Forelimb muscle (tissue), 1 donor: Measurements from ENCODE around the gene VKORC1. TPM values are rescaled to one million over a fixed set of nuclear protein-coding genes. Genes with fewer than 3 reads are reported as not detected.
"Not testable (repeated sequence)": the region's sequence is repeated elsewhere in the genome, so short reads cannot be mapped to it uniquely, and the experiment has no call there.

Experiments used
- DNase-seq: peaks from one replicate; pipeline ENCODE4 v3.0.0-alpha.2; 2013; ENCODE audit warnings: low read depth
- polyA plus RNA-seq: library from polyadenylated mRNA; unstranded; fragments of 120-200 nt; gene quantifications from one replicate; pipeline ENCODE4 v1.2.1, GENCODE V29; 2013; ENCODE audit not compliant: insufficient read length

VKORC1 gene
- polyA plus RNA-seq, result 61.3 TPM

DNA sequence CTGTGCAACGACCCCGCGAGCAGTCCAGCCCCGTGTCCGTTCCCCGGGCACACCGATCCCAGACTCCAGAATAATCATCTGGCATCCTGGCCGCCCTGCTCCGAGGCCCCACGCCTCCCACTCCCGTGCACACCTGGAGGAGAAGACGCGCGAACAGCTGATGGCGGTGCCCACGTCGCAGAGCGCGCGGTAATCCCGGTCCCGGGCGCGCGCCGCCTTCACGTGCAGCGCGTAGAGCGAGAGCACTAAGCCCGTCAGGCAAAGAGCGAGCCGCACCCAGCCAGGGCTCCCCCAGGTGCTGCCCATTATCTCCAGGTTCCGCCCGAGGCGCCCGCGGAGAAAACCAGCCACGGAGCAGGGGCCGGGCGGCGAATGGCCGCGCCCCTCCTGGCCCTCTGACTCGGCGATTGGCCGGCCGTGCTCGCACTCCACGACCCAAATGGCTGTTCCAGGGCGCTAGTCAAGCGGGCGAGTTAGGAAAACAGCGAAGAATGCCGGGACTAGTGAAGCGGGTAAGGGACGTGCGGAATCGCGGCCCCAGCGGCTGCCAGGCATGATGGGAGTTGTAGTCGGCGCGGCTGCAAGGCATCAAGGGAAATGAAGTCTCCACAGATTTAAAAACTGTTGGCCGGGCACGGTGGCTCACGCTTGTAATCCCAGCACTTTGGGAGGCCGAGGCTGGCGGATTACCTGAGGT is at the start of gene VKORC1:
Gene VKORC1 (minus strand): TSS at position 374 of the 697 bp plus-strand sequence. CDS start 68 bp downstream, at position 306.
- peak; percentile 88 for DNase-seq

DNA sequence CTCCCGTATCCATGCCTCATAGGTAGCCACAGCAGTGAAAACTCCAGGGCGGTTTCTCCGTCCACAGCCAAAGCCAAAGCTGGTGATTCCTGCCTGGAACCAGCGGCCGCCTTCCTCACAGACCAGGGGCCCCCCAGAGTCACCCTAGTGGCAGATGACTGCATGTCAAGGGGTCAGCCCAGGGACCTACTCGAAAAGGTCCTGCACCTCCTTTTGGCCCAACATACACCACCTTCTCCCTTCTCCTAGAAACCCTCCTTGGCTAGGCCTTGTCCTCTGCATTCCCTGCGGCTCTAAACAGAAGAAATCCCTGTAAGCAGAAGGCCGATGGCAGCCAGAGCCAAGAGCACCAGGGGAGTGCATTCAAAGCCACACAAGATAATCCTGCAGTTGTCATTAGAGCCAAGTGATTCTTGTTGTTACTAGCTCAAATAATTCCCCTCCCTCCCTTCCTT is 49.1 kb upstream of the VKORC1 start:
- DNase-seq, result no peak

DNA sequence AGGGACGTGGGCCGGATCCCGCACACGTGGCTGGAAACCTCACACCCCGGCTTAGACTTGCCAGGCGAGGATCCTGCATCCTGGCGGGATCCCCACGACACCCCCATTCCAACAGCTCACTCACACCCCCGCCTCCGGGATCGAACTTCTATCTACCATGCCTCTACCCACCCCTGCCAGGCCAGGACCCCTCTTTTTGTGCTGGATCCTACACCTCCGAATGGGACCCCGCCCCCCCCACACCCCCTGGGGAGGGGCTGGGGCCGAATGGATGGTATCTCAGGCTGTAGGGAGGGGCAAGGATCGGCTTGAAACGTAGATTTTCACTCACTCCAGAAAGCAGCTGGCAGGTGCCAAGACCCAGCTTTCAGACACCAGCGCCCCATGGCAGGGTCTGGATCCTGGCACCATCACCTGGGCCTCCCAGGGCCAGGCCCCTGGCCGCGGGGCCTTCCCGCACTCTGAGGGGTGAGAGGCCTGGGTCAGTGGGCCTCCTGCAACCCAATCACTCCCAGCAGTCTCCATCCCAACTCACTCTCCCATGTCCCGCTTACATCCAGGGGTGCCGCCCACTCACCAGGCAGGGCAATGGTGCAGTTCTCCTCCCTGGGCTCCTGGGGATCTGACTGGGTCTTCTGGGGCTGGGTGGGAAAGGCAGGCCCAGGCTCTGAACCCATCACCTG is 48.6 kb upstream of the VKORC1 start:
- no peak for DNase-seq

DNA sequence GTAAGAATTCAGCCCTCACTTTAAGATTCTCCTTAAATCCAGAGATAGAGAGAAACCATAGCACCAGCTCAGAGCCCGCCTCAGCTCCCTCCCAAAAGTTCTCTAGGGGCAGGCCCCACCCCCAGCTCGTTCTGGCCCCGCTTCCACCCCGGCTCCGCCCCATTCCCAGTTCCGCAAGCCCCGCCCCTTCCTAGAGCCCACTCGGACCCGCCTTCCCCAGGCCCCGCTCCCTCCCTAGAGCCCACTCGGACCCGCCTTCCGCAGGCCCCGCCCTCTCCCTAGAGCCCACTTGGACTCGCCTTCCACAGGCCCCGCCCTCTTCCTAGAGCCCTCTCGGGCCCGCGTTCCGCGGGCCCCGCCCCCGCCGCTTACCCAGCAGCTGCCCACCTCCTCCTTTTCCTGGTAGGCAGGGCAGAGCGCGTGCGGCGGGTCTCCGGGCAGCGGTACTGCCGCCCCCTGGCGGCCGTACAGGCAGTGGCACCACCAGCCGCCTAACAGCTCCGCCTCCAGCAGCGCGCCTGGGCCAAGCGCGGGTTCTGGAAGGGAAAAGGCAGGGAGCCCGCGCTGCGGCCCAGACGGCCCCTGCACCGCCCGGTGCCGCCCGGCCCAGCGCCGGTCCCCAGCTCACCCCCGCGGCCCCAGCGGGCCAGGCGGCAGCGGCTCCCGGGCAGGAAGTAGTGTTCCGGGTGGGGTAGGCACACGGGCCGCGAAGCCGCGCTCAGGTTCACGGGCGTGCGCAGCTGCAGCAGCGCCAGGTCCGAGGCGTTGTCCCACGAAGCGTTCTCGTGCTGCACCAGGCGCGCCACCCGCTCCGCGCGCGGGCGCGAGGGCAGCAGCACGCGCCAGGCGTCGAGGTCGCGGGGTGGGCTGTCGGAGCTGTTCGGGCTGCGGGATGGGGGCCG is 47.8 kb upstream of the VKORC1 start:
- peak; percentile 78 for DNase-seq

DNA sequence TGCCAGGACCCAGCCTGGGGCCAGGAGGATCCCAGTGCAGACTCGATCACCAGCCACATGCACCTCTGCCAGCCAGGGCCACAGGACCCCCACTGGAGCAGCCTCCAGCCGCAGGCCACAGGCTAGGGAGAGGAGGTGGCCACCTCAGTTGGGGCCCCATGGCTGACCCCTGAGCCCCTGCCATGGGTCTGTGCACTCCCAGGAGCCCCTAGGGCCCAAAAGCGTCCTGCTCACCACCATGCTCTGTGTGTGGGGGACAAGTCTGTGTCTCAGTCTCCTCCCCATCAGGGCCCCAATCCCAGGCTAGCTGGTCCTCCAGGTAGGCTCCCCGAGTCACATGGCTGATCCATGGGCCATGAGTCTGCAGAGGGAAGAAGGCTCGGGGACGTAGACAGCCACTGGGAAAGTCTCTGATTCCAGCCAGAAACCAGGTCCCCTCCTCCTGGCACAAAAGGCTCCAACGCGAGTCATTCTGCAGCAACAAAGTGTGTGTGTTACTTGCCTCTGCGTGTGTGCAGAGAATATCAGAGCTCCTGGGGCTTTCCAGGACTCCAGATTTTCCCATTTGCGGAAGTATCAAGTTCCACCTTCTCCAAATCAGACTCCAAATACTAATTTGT is 47.0 kb upstream of the VKORC1 start:
- peak; percentile 46 for DNase-seq

DNA sequence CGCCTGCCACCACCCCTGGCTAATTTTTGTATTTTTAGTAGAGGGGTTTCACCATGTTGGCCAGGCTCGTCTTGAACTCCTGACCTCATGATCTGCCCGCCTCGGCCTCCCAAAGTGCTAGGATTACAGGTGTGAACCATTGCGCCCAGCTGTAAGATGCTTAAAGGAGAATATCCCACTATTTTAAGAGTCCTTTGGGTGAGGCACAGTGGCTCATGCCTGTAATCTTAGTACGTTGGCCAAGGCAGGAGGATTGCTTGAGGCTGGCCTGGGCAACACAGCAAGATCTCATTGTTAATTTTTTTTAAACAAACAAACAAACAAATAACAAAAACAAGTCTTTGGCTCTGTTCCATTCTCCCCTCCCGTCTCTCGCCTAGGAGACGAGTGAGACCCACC is 46.5 kb upstream of the VKORC1 start:
- DNase-seq, result not testable (repeated sequence)

DNA sequence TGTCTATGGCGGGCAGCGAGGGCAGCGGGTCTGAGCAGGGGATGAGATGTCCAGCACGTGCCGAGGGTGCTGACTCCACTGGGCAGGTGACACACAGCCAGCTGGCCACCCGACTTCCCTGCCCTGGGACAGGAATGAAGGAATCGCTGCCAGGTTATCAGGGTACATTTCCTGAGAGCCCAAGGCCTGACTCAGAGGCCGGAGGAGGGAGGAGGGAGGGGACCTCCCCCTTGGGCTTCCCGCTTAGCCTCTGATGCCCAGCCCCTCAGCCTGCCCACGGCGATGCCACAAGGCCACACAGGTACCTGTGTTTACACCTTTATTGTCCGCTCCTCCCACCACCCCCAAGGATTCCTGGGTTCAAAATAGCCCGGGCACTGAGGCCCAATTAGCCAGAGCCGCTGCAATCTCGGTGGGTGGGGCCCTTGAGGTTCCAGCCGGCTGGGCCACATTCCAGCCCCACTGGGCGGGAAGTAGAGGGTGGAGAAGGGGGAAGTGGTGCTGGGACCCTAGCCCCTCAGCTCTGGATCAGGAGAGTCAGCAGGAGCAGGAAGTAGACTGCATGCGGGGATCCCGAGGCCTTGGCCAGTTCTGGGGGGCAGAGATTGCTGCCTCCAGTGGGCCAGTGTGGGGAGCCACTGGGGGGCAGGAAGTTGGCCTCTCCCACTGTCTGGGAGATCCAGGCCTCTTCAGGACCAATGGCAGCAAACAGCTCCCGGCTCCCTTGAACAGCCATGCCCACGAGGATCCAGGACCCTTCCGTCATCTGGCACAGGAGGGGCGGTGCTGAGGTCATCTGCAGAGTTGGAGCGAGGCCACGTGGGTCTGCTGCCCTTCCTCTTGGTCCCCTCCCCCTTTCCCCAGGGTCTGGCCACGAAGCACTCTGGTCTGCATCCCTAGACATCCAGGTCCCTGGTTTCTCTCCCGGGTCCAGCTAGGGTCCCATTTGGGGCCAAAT is 44.3 kb upstream of the VKORC1 start:
- no peak for DNase-seq

DNA sequence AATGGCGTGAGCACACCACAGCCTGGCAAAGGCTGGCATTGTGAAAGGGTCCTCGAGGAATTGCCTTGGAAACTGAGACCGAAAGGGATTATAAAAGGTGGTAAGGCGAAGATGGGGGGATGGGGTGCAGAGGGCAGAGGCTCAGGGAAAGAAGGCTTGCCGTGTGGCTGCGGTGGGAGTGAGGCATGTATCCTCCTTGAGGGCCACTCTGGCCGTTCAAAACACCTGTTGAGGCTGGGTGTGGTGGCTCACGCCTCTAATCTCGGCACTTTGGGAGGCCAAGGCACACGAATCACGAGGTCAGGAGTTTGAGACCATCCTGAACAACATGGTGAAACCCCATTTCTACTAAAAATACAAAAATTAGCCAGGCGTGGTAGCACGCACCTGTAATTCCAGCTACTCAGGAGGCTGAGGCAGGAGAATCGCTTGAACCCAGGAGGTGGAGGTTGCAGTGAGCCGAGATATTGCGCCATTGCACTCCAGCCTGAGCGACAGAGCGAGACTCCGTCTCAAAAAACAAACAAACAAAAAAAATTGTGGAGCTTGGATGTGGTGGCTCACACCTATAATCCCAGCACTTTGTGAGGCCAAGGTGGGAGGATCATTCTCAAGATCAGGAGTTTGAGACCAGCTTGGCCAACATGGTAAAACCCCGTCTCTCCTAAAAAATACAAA is 42.4 kb upstream of the VKORC1 start:
- not testable (repeated sequence) for DNase-seq

DNA sequence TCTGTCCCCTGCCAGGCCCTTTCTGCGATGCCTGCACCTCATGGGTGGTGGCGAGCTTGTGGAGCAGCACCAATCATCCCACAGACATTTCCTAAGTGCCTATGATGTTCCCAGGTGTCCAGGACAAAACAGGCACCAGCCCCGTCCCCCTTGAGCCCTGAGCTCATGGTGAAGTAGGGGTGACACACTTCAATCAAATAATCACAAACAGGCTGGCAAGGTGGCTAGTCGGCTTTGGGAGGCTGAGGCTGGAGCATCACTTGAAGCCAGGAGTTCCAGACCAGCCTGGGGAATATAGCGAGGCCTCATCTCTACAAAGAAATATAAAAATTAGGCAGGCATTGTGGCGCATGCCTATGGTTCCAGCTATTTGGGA is 41.7 kb upstream of the VKORC1 start:
- DNase-seq, result no peak

DNA sequence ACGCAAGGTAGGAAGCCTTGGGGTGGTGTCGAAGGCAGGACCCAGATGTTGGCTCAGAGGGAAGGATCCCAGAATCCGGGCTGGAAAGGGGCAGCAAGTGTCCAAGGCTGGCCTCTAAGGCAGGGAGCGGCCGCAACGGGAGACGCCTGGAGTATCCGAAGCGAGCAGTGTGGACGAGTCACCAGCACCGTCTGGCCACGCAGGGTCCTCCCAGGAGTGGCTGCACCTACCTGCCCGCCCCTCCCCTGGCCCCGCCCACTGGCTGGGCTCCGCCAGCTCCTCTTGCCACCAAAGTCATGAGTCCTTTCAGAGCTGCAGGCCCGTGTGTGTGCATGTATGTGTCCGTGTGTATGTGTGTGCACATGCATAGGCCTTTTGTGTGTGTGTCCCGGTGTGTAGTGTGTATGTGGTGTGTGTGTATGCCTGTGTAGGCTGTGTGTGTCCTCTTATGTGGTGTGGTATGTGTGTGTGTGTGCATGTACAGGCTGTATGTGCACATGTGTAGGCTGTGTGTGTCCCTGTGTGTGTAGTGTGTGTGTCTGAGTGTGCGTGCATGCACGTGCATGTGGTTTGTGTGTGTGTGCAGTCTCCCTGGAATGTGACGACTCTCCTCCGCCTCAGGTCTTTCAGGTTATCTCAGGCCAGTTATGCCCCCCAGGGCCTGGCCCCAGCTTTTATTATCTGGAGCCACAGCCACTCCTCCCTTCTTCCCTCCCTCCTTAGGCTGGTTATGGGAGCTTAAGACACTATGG is 41.1 kb upstream of the VKORC1 start, which contains the start of gene PRSS8:
Gene PRSS8 (minus strand): TSS at position 193 of the 752 bp plus-strand sequence. CDS start 229 bp downstream, outside the sequence.
- DNase-seq, result no peak

DNA sequence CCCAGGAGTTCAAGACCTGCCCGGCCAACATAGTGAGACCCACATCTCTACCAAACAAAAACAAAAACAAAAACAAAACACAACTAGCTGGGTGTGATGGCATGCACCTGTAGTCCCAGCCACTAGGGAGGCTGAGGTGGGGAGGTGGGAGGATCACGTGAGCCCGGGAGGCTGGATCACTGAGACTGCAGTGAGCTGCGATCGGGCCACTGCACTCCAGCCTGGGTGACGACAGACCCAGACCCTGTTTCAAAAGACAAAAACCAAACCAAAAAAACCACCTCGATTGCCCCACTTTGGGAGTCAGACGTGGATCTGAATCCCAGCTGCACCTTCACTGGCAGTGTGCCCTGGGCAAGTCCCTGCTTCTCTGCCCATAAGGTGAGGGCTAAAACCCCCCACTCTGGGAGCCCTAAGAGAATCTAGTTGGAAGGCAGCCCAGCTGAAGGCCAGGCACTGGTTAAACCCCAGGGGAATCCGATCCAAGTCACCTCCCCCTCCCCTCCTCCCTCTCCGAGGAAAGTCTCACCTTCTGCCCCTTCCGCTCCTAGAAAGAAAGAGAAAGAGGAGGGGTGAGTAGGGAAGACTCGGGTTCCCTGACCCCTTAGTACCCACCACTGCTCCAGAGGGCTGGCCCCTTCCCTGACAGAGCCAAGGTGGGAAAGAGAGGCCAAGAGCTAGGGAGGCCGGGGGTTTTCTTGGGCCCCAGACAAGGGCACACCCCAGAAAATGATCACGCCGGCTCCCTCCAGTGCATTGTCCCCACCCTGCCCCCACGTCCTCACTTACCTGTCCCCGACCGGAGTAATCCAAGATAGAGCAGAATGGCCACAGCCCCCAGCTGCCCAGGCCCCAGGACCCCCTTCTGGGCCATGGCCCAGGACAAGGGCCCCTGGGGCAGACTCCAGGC is 40.3 kb upstream of the VKORC1 start:
- no peak for DNase-seq

DNA sequence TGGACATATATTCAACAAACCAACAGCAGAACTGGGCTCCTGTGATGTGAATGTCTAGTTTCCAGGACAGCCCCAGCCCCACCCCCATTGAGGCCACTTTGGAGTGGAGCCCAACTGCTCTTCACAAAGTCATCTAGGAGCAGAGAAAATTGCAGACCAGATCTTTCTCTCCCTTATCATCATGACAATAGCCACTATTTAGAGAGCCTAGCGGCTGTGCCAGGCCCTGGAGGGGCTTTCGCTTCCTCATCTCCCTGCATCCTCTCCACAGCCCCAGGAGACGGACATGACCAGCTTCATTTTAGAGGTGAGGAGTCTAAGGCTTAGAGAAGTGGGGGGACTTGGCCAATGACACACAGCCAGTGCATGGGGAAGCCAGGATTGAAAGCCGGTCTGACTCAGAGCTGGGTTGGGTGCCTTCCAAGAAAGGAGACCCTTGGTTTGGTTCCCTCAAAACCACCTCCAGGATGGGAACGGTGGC is 39.5 kb upstream of the VKORC1 start:
- no peak for DNase-seq

DNA sequence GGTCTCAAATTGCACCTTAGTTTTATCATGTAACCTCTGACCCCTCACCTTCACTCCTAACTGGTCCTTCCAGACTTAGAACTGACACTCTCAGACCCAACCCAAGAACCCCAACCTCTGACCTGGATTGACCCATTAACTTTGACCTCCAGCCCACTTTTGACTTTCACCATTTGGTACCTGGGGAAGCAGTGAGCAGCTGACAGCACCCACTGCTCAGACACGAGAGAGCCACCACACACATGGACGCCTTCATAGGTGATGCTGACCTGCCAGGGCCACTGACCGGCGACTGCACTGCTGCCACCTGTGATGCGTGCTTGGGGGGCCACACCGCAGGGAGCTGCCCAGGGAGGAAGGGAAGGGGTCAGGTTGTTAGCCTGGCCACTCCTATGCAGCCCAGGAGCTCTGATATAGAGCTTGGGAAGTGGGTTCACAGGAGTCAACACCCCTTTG is 38.5 kb upstream of the VKORC1 start:
- no peak for DNase-seq

DNA sequence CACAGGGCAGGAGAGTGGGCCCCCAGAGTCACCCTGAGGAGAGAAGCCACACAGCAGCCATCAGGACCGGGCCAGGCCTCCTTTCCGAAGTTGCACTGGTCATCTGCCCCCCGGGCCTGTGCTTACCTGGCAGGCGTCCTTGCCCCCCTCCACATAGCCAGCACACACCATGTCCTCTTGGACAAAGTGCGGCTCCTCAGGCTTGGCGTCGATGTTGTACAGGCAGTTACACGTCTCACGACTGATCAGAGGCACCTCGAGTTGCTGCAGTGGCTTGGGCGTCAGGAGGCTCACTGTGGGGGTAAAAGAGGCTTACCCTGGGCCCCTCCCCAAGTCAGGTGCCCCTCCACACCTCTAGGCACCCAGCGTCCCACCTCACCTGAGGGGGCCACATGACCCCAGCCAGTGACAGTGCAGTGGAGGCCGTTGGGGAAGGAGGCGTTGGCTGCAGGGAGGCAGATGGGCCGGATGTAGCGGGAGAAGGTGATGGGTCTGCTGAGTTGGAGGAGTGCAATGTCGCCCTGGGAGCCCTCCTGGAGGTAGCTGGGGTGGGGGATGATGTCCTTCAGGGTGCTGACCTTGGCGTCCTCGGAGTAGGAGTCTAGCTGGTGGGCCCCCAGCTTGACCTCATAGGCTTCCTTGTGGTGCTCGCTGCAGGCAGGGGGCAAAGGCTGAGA is 37.8 kb upstream of the VKORC1 start:
- DNase-seq, result no peak

DNA sequence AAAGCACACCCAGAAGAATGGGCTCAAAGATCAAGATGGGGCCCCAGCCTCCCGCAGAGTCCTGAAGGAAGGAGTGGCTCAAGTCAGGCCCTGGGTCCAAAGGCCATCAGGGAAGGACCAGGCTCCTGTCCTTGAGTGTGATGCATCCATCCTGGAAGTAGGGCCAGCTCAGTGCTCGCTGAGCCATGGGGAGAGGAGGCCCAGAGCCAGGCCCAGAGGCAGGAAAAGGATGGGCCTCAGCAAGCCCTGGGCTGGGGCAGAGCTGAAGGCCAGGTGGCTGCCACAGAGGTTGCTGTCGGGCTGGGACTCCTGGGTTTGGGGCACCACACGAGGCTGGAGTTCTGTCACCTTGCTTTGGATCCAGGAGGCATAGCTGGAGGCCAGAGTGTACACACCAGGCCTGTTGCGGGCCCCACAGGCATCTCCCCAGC is 37.3 kb upstream of the VKORC1 start:
- DNase-seq, result no peak

DNA sequence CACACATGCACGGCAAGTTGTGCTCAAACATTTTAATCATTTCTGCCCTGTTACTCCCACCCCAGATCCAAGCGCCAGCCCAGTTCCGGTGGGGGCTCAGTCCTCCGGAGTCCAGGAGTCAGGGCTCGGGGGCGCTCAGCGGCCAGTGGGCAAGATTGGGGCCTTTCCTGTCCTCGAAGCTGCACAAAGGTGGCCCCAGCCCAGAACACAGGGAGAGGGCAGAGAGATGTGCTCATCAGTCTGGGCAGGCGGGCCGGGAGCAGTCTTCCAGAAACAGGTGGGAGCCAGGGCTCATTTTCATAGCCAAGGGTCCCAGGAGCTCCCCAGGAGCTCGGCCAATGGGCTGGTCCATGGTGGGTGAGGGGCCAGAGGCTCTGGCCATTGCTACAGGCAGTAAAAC is 36.8 kb upstream of the VKORC1 start:
- no peak for DNase-seq

DNA sequence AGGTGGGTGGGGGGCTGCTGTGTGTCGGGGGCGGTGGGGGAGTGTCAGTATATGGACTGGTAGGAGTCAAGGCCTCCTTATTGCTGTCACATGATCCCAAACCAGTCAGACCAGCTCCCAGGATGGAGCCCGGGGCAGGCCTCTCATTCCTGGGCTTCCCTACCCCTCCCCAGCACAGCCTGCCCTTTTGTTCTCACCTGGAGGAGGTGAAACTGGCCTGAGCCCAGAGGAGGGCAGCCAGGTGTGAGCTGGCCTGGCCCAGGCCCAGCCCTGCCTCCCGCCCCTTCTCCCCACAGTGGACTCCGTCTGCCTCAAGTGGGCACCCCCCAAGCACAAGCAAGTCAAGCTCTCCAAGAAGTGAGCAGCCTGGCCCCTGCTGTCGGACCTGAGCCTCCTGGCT is 36.3 kb upstream of the VKORC1 start:
- no peak for DNase-seq
